H9 (cell line): ENCODE results near the gene PAK6. TPM values are rescaled to one million over a fixed set of nuclear protein-coding genes. Genes with fewer than 3 reads are reported as not detected.

ENCODE experiments used
- DNase-seq: peaks from one replicate; pipeline ENCODE4 v3.0.0-alpha.2; 2017
- H2AFZ ChIP-seq: one replicate; pipeline ENCODE4 v1.6.1; 2013; ENCODE audit warnings: mild to moderate bottlenecking, low read length, control low read depth, moderate library complexity
- H2AK5ac ChIP-seq: 2 replicates; pipeline ENCODE4 v1.6.1; 2013; ENCODE audit warnings: low read length, control low read depth, mixed read lengths; ENCODE audit not compliant: insufficient read length
- H2BK120ac ChIP-seq: one replicate; pipeline ENCODE4 v1.6.1; 2013; ENCODE audit warnings: low read depth, mild to moderate bottlenecking, low read length, control low read depth, inconsistent platforms; ENCODE audit not compliant: poor library complexity, severe bottlenecking
- H2BK12ac ChIP-seq: 2 replicates; pipeline ENCODE4 v1.6.1; 2013; ENCODE audit warnings: low read length, control low read depth, mixed read lengths, low read depth; ENCODE audit not compliant: insufficient read length
- H2BK15ac ChIP-seq: 2 replicates; pipeline ENCODE4 v1.6.1; 2013; ENCODE audit warnings: low read depth, low read length, control low read depth
- H2BK20ac ChIP-seq: one replicate; pipeline ENCODE4 v1.6.1; 2013; ENCODE audit warnings: low read depth, mild to moderate bottlenecking, low read length, control low read depth, inconsistent platforms; ENCODE audit not compliant: poor library complexity, severe bottlenecking
- H2BK5ac ChIP-seq: 2 replicates; pipeline ENCODE4 v1.6.1; 2013; ENCODE audit warnings: low read length, control low read depth, mixed read lengths; ENCODE audit not compliant: insufficient read length
- H3K14ac ChIP-seq: 2 replicates; pipeline ENCODE4 v1.6.1; 2013; ENCODE audit warnings: low read length, control low read depth; ENCODE audit not compliant: insufficient read depth
- H3K18ac ChIP-seq: 2 replicates; pipeline ENCODE4 v1.6.1; 2013; ENCODE audit warnings: low read depth, mild to moderate bottlenecking, mixed read lengths, low read length, control low read depth; ENCODE audit not compliant: insufficient read length
- H3K23ac ChIP-seq: 2 replicates; pipeline ENCODE4 v1.6.1; 2013; ENCODE audit warnings: low read length, control low read depth, mixed read lengths, low read depth; ENCODE audit not compliant: insufficient read length
- H3K23me2 ChIP-seq: 2 replicates; pipeline ENCODE4 v1.6.1; 2013; ENCODE audit warnings: low read depth, mild to moderate bottlenecking, mixed read lengths, low read length, control low read depth; ENCODE audit not compliant: insufficient read length, poor library complexity, severe bottlenecking
- H3K27ac ChIP-seq: 2 replicates; pipeline ENCODE4 v1.5.1; 2013; ENCODE audit warnings: low read length, control low read depth, mixed read lengths, low read depth; ENCODE audit not compliant: insufficient read length
- H3K27me3 ChIP-seq: 2 replicates; pipeline ENCODE4 v1.6.1; 2013; ENCODE audit warnings: low read length, control low read depth, inconsistent platforms; ENCODE audit not compliant: insufficient read depth
- H3K4ac ChIP-seq: 2 replicates; pipeline ENCODE4 v1.6.1; 2013; ENCODE audit warnings: low read depth, mild to moderate bottlenecking, control low read depth, inconsistent platforms, low read length, moderate library complexity
- H3K4me1 ChIP-seq: 2 replicates; pipeline ENCODE4 v1.6.1; 2013; ENCODE audit warnings: low read length, control low read depth, inconsistent platforms; ENCODE audit not compliant: insufficient read depth
- H3K4me2 ChIP-seq: 2 replicates; pipeline ENCODE4 v1.6.1; 2013; ENCODE audit warnings: low read length, control low read depth, mixed read lengths; ENCODE audit not compliant: insufficient read length, insufficient read depth
- H3K56ac ChIP-seq: 2 replicates; pipeline ENCODE4 v1.6.1; 2013; ENCODE audit warnings: low read depth, mild to moderate bottlenecking, mixed read lengths, low read length, control low read depth; ENCODE audit not compliant: insufficient read length
- H3K79me1 ChIP-seq: 2 replicates; pipeline ENCODE4 v1.6.1; 2013; ENCODE audit warnings: low read depth, mild to moderate bottlenecking, moderate library complexity, low read length, control low read depth, inconsistent platforms; ENCODE audit not compliant: insufficient read depth, poor library complexity, severe bottlenecking
- H3K79me2 ChIP-seq: 2 replicates; pipeline ENCODE4 v1.6.1; 2013; ENCODE audit warnings: low read length, control low read depth, inconsistent platforms; ENCODE audit not compliant: insufficient read depth
- H3K9ac ChIP-seq: 2 replicates; pipeline ENCODE4 v1.6.1; 2013; ENCODE audit warnings: low read length, control low read depth, mixed read lengths; ENCODE audit not compliant: insufficient read length; ENCODE audit errors: extremely low read depth
- H3K9me3 ChIP-seq: one replicate; pipeline ENCODE4 v1.6.1; 2013; ENCODE audit warnings: low read depth, low read length, inconsistent platforms; ENCODE audit not compliant: control insufficient read depth
- H3T11ph ChIP-seq: one replicate; pipeline ENCODE4 v1.6.1; 2013; ENCODE audit warnings: mild to moderate bottlenecking, low read length, control low read depth, inconsistent platforms
- H4K20me1 ChIP-seq: one replicate; pipeline ENCODE4 v1.6.1; 2013; ENCODE audit not compliant: control insufficient read depth, insufficient read length, insufficient read depth
- H4K5ac ChIP-seq: 2 replicates; pipeline ENCODE4 v1.6.1; 2013; ENCODE audit warnings: low read depth, mild to moderate bottlenecking, mixed read lengths, low read length, control low read depth; ENCODE audit not compliant: insufficient read length
- H4K8ac ChIP-seq: replicated peaks from 2 replicates; pipeline ENCODE4 v1.6.1; 2013; ENCODE audit warnings: low read length, control low read depth, mixed read lengths, low read depth; ENCODE audit not compliant: insufficient read length
- H4K91ac ChIP-seq: 2 replicates; pipeline ENCODE4 v1.6.1; 2013; ENCODE audit warnings: low read depth, mild to moderate bottlenecking, moderate library complexity, mixed read lengths, low read length, control low read depth; ENCODE audit not compliant: insufficient read length
- H3K27ac Mint-ChIP-seq, 3 experiments: 2 replicates in 2 of 3; 3 replicates in 1 of 3; pipeline ENCODE4 v1.8.0; 2020 to 2021; ENCODE audit warnings: mixed read lengths in 3 of 3, mild to moderate bottlenecking in 1 of 3, moderate library complexity in 1 of 3
- H3K27me3 Mint-ChIP-seq: 2 replicates; pipeline ENCODE4 v1.8.0; 2021; ENCODE audit warnings: low read depth, mild to moderate bottlenecking, moderate library complexity, mixed read lengths
- H3K36me3 Mint-ChIP-seq, 3 experiments: 2 replicates in 2 of 3; 3 replicates in 1 of 3; pipeline ENCODE4 v1.8.0; 2020 to 2021; ENCODE audit warnings: low read depth in 3 of 3, mixed read lengths in 3 of 3; ENCODE audit not compliant: insufficient read depth in 1 of 3
- H3K4me1 Mint-ChIP-seq, 2 experiments: 2 replicates each; pipeline ENCODE4 v1.8.0; 2020; ENCODE audit warnings: mixed read lengths in 2 of 2
- H3K4me3 Mint-ChIP-seq, 2 experiments: 2 replicates in 1 of 2; 3 replicates in 1 of 2; pipeline ENCODE4 v1.8.0; 2020 to 2021; ENCODE audit warnings: mild to moderate bottlenecking in 2 of 2, mixed read lengths in 2 of 2, moderate library complexity in 1 of 2
- H3K9me3 Mint-ChIP-seq, 2 experiments: 2 replicates in 1 of 2; 3 replicates in 1 of 2; pipeline ENCODE4 v1.8.0; 2020; ENCODE audit warnings: mild to moderate bottlenecking in 2 of 2, mixed read lengths in 2 of 2, moderate library complexity in 1 of 2
- WGBS: extraction: QIAGEN DNeasy Blood & Tissue Kit; methylation state at CpG from one replicate; pipeline ENCODE4 v1.1.7; 2013; ENCODE audit warnings: missing lambda C conversion rate, low lambda C conversion rate, mixed read lengths; ENCODE audit not compliant: insufficient read length; ENCODE audit errors: extremely low coverage; 5-methylcytosine and 5-hydroxymethylcytosine counted together
- total RNA-seq: library from RNA; stranded (reverse); gene quantifications from 2 replicates; pipeline ENCODE4 v1.2.1, GENCODE V29; 2021
- TF ChIP-seq, protein P1 (sequence below): fragments of 200-600 bp; sonication (generic); conservative IDR thresholded peaks from 3 replicates; pipeline ENCODE4 v1.8.0; 2021; ENCODE audit warnings: antibody characterized with exemption, mild to moderate bottlenecking

Gene PAK6
- total RNA-seq, 1 experiment from 2014 or later, result 7.4 TPM

GRCh38 chr15:40256638-40257235 lies 17.9 kb downstream of the PAK6 start:
- no peak overlapping the region for H3K4ac ChIP-seq
- H4K20me1 ChIP-seq, result no peaks in the 10 kb centered on the region
- peaks cover 4% of the 10 kb centered on the region; the same call in 1 of the 2 replicates for H3K4me1 ChIP-seq
- no peak overlapping the region for H2BK5ac ChIP-seq
- Mint-ChIP-seq H3K4me3 (no peak overlapping the region), H3K36me3 (peaks cover 0 to 3% (median 2%) of the 10 kb centered on the region in 3 experiments; a peak in 2 of 7 replicates), H3K9me3 (no peaks in the 10 kb centered on the region; a peak in 1 of 5 replicates), H3K4me1 (peaks cover 24 to 25% of the 10 kb centered on the region in 2 experiments), H3K27ac (peak overlapping the region in 1 of 3 experiments; percentile 18; a peak in 1 of 7 replicates), H3K27me3 (peaks cover 26% of the 10 kb centered on the region)
- H3K23ac ChIP-seq, result no peak overlapping the region
- no peak overlapping the region for H2BK15ac ChIP-seq
- H3K79me2 ChIP-seq, result no peaks in the 10 kb centered on the region
- no peak overlapping the region for H4K8ac ChIP-seq
- H3K27ac ChIP-seq, result no peak overlapping the region
- DNase-seq, result no peak
- H3K9ac ChIP-seq, result no peak overlapping the region
- H3K18ac ChIP-seq, result no peak overlapping the region
- H4K91ac ChIP-seq, result no peak overlapping the region
- H3K14ac ChIP-seq, result no peak overlapping the region
- H3K4me2 ChIP-seq, result no peak overlapping the region
- H3K27me3 ChIP-seq, result peaks cover 12% of the 10 kb centered on the region; the same call in 1 of the 2 replicates
- H2BK12ac ChIP-seq, result no peak overlapping the region
- WGBS, result no CpG with 5 or more reads among the region's 17 CpGs
- no peak overlapping the region for H2BK20ac ChIP-seq
- H2AK5ac ChIP-seq, result no peak overlapping the region
- H2BK120ac ChIP-seq, result no peak overlapping the region
- H3K79me1 ChIP-seq, result no peaks in the 10 kb centered on the region
- H4K5ac ChIP-seq, result no peak overlapping the region
- no peaks in the 10 kb centered on the region for H3K9me3 ChIP-seq
- no peak overlapping the region for H3T11ph ChIP-seq
- peaks cover 9% of the 10 kb centered on the region for H3K23me2 ChIP-seq
- no peak overlapping the region for H3K56ac ChIP-seq
- H2AFZ ChIP-seq, result no peak overlapping the region
- TF ChIP-seq, protein P1, sequence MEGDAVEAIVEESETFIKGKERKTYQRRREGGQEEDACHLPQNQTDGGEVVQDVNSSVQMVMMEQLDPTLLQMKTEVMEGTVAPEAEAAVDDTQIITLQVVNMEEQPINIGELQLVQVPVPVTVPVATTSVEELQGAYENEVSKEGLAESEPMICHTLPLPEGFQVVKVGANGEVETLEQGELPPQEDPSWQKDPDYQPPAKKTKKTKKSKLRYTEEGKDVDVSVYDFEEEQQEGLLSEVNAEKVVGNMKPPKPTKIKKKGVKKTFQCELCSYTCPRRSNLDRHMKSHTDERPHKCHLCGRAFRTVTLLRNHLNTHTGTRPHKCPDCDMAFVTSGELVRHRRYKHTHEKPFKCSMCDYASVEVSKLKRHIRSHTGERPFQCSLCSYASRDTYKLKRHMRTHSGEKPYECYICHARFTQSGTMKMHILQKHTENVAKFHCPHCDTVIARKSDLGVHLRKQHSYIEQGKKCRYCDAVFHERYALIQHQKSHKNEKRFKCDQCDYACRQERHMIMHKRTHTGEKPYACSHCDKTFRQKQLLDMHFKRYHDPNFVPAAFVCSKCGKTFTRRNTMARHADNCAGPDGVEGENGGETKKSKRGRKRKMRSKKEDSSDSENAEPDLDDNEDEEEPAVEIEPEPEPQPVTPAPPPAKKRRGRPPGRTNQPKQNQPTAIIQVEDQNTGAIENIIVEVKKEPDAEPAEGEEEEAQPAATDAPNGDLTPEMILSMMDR, result no peak
